ENCODE results near the gene PIGW.
A peak's percentile ranks its signal among the peaks of the same experiment; 100 is the strongest.

PIGW gene

GRCh38 chr17:36534840-36535668 is at the start of gene PIGW, which contains the start of gene MYO19:
Gene PIGW (plus strand): TSS chr17:36534987. CDS start chr17:36537102, 2,115 bp downstream.
Gene MYO19 (minus strand): TSS chr17:36534868. CDS start chr17:36532538, 2,330 bp downstream.
- peak; percentile 68 to 72 for DNase-seq (ENCODE audit: low read depth in 2 of 2)

- DNase-seq (ENCODE audit: low read depth in 2 of 2) = no peak
These were observed 49.8 kb upstream of the PIGW start for GRCh38 chr17:36485027-36485426.

GRCh38 chr17:36485805-36486203 is 49.0 kb upstream of the PIGW start:
- DNase-seq (ENCODE audit: low read depth in 2 of 2) = no peak

DNA sequence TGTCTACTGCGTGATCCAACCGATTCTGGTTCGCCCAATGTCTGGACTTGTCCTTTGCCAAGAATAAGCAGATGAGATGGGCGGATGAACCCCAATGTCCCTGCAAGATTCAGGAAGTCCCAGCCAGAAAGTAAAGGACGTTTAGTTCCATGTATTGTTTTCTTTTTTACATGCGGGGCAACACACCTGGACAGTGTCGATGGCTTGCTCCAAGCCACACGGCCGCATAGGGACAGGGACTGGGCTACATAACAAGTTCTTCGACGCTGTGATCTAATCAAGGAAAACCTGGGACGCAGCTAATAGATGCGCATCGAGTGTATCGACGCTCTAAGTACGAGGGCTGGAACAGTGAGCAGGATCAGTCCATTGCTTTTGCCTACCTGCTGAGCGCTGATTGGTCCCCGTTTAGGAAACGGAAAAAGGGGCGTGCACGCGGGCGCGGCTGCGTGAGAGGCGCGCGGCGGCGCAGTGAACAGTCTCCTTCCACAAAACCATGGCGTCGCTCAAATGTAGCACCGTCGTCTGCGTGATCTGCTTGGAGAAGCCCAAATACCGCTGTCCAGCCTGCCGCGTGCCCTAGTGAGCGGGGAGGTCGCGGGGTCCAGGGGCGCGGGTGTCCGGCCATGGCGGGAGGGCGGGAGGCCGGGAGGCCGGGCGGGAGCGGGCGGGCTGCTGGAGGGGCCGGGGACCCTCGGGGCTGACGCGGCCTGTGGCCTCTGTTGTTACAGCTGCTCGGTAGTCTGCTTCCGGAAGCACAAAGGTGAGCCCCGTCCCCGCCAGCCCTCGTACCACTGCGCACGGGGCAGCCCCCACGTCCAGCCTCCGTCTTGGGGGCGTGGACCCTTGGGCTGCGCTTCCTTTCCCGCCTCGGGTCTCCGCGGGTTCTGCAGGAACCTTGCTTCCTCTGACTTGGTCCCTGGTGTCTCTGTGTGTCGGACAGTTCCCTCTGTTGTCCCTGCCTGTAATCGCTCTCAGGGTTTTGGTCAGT is 48.3 kb upstream of the PIGW start, which contains the start of gene ZNHIT3:
ZNHIT3 (plus strand) TSS at position 478 of the 991 bp plus-strand sequence; CDS start at position 497, 19 bp downstream.
- peak; percentile 78 to 83 for DNase-seq (ENCODE audit: low read depth in 2 of 2)

DNA sequence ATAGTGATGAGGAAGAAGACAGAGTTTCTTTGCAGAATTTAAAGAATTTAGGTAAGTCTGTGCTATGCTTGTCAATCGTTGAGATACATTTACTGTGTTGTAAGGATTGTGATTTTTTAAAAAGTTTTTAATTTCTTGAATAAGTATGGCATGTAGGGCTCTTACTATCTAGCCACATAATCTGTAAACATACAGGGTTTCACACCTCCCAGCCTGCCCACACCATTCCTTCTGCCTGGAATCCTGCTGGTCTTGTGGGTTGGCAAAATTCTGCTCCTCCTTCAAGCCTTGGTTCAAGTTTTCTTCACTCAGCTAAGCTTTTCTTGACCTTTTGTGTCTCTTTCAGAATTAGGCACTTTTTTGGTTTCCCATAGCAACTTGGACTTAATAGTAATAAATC is 40.8 kb upstream of the PIGW start:
- no peak for DNase-seq (ENCODE audit: low read depth in 2 of 2)

GRCh38 chr17:36494674-36495073 is 40.1 kb upstream of the PIGW start:
- DNase-seq (ENCODE audit: low read depth in 2 of 2) = no peak

DNA sequence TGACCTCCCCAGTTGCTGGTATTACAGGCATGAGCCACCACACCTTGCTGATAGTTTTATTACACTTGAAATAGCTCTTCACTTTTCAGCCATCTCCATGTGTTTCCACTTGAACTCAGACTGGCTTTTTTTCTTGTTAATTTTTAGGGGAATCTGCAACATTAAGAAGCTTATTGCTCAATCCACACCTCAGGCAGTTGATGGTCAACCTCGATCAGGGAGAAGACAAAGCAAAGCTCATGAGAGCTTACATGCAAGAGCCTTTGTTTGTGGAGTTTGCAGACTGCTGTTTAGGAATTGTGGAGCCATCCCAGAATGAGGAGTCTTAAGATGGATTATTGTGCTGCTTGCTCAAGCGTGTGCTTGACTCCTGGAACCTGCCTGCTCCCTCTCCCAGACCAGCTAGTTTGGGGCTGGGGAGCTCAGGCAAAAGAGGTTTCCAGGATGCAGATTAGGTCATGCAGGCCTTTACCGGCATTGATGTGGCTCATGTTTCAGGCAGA is 39.7 kb upstream of the PIGW start:
- DNase-seq (ENCODE audit: low read depth in 2 of 2) = no peak

GRCh38 chr17:36496018-36496789 is 38.6 kb upstream of the PIGW start:
- DNase-seq (ENCODE audit: low read depth in 2 of 2) = no peak

DNA sequence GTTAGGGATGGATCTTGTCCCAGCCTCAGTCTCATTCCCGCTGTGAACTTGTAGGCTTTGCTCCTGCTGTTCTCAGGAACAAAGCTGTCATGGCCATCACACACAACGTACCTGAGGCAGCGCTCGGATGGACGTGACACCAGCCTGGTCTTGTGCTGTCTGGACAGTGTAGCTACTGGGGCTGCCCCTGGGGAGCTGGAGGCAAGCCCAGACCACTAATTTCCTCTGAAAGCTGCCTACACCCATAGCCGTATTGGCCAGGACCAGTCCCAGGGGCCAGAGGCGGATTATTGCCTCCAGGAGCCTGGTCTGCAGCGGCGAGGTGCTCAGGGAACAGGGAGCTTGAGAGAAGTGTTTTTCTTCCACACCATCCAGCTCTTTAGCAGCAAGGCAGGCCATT is 36.6 kb upstream of the PIGW start:
- no peak for DNase-seq (ENCODE audit: low read depth in 2 of 2)

DNA sequence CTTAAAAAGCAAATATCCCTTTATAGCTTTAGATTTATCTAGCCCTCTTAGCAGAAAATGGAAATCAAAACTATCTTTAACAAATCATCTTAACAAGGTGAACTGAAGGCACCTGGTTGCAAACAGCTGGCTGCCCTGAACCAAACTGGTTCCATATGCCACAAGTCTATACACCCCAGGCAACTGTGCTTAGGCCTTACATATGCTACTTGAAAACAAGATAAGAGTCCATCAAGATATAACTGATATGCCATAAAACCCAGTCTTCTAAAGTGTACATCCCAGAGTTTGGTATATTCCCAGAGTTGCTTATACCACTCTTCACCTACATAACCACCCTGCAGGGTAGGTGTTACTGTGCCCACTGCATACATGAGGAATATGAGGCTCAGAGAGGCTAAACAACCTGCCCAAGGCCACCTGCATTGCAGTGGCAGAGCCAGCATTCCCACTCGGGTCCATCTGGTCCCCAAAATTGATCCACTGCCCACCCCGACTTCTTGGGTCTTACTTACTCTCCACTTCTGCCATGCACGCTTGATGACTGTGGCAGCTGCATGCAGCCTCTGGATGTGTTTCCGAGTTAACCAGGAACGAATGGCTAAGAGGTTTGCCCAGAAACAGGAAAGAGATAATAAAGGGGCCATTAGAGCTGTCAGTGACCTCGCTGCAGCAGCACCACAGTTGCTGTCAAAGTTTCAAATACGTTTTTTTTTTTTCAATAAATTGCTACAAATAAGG is 36.1 kb upstream of the PIGW start:
- no peak for DNase-seq (ENCODE audit: low read depth in 2 of 2)

- no peak for DNase-seq (ENCODE audit: low read depth in 2 of 2)
These were observed 34.0 kb upstream of the PIGW start for GRCh38 chr17:36500745-36501225.

DNA sequence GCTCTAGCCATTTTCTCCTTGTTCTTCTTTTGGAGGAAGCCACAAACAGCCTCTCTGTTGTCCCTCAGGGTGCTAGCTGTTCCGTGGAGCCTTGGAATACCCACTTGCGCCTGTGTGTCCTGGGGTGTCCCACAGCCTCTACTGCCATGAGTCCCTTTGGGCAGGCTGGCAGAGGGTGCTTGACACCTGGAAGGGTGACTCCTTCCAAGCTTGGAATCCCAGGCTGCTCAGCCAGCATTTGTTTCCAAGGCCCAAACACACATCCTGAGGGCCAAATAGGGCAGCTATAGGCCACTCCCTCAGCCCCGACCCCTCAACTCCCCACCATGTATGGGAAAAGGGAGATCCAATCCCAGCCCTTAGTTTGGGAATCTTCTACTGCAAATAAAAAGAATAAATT is 33.4 kb upstream of the PIGW start:
- DNase-seq (ENCODE audit: low read depth in 2 of 2) = no peak

GRCh38 chr17:36501963-36502362 is 32.8 kb upstream of the PIGW start:
- no peak for DNase-seq (ENCODE audit: low read depth in 2 of 2)

- no peak for DNase-seq (ENCODE audit: low read depth in 2 of 2)
These were observed 31.2 kb upstream of the PIGW start for GRCh38 chr17:36503456-36504155.

DNA sequence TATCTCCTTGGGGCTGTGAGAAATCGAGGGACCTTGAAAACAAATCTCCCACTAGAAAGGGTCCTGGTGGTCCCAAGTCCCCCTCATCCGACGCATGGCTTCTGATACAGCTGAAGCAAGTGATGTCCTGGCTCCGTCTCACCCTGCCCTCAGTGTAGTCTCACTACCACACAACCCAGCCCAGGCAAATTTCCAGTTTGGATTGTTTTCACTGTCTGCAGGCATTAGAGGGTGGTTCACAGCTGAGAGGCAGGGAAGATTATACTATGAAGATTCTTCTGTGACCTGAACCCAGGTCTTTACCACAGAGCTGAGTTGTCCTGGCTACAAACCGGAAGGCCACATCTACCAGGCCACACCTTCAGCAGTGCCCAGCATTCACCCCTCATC is 30.6 kb upstream of the PIGW start:
- DNase-seq (ENCODE audit: low read depth in 2 of 2) = no peak

- DNase-seq (ENCODE audit: low read depth in 2 of 2) = no peak
These were observed 29.6 kb upstream of the PIGW start for GRCh38 chr17:36505171-36505570.

GRCh38 chr17:36506249-36506826 is 28.4 kb upstream of the PIGW start:
- no peak for DNase-seq (ENCODE audit: low read depth in 2 of 2)

DNA sequence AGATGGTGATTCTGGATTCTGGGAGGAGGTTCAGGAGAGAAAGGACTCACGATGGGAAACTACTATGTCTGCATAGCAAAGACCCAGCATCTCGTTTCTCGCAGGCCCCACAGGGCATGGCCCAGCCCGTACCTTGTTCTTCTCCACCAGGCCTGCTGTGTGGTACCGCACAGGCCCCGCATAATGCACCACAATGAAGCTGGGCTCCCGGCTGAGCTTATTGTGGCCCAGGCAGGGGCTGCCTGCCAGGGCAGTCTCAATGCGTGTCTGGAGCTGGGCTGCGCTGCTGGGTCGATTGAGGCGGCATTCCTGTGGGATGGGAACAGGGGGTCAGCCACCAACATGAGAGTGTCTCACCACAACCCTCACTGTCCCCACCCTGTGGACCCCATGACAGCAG is 28.0 kb upstream of the PIGW start:
- DNase-seq (ENCODE audit: low read depth in 2 of 2) = no peak

DNA sequence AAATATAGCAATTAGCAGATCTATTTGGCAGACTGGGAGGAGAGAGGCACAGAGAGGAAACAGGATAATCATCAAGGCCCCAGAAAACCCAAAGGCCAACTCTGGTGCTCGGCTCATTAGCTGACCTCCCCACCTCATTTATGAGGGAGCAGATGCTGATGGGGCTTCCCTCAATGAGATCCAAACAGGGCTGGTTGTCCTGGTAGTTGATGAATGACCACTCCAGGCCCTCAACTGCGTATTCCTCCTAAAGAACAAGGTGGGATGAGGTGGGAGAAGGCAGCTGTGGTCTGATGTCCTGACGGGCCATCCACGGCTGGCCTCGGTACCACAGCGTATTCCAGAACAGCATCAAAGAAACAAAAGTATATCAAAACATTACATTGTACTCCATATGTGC is 27.5 kb upstream of the PIGW start:
- DNase-seq (ENCODE audit: low read depth in 2 of 2) = no peak

Measured in stimulated activated CD8-positive, alpha-beta memory T cell treated with anti-CD3 and anti-CD28 coated beads, Interleukin-2, amount 100 ng/mL, for 1 hour (primary cell).